ENCODE data around the gene APBA2. TPM values are rescaled to one million over a fixed set of nuclear protein-coding genes. Genes with fewer than 3 reads are reported as not detected.
"Not testable (repeated sequence)": the region's sequence is repeated elsewhere in the genome, so short reads cannot be mapped to it uniquely, and the experiment has no call there.

The APBA2 gene
- total RNA-seq, 1 experiment from 2014 or later: not detected

DNA sequence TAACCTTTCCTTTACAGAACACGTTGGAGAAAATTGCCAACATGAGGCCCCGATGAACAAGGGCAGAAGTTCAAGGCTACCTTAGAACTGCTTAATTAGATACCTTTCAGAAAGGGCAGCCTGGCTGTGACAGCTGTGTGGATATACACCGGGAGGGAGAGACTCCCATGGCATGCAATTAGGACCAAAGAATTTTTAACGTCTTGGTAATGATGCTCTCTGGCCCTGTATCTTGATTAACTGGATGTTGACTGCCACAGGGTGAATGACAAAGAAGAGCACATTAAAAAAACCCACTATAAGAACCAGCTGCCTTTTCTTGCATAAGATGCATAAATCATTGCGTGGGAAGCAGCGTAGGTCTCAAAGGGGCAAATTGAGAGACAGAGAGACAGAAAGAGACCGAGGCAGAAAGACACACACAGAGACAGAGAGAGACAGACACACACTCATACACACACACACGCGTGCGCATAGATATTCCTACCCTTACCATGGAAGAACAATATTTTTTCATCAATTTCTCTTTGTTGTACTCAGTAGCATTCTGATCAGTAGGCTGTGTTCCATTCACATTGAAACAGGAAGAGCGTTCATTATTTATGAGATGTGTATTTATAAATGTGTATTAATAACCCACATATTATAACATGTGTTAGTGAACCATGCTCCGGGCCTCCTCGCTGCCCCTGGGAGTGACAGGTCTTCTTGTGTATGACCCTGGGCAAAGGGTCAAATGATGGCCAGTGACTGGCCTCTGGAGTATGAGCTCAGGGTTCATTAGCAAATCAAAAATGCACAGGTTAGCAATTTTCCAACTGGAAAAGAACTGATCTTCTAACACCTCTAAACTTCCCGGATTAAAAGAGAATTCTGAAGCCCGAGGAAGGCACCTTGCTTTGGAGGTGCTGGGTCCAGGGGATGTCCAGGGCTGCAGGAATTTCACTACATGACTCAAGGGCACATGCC, 265.0 kb downstream of the APBA2 start:
- DNase-seq (ENCODE audit: low spot score): no peak

DNA sequence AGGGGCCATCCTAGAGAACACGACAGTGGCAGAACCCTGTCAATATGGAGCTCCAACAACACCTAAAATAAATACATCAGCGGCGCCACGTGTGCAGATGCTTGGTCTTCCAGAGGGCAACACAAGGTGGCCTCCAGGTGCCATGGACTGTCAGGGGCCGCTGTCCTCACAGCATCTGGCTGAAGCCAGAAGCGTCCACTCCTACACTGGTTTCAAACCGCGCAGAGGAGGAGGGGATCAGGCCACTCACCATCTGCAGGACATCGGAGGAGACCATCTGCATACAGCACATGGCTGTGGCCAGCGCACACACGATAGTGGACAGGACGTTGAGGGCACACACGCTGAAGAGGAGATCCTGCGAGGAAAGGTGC, 265.7 kb downstream of the APBA2 start:
- no peak for DNase-seq (ENCODE audit: low spot score)

DNA sequence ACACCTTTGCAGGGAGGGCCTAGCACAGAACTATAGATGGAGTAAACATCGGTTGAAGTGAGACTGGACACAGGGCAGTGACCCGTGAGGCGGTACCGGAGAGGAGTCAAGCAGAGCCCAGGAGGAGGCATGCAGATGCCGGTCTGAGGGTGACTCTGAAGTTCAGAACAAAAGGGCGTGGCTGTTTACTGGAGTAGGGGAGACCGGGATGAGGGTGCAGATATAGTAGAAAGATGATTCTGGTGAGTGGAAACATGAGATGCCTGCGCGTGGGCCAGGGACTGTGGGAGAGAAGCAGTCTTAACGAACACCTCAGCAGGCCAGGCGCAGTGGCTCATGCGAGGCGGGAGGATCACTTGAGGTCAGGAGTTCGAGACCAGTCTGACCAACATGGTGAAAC, 270.7 kb downstream of the APBA2 start:
- no peak for DNase-seq (ENCODE audit: low spot score)

DNA sequence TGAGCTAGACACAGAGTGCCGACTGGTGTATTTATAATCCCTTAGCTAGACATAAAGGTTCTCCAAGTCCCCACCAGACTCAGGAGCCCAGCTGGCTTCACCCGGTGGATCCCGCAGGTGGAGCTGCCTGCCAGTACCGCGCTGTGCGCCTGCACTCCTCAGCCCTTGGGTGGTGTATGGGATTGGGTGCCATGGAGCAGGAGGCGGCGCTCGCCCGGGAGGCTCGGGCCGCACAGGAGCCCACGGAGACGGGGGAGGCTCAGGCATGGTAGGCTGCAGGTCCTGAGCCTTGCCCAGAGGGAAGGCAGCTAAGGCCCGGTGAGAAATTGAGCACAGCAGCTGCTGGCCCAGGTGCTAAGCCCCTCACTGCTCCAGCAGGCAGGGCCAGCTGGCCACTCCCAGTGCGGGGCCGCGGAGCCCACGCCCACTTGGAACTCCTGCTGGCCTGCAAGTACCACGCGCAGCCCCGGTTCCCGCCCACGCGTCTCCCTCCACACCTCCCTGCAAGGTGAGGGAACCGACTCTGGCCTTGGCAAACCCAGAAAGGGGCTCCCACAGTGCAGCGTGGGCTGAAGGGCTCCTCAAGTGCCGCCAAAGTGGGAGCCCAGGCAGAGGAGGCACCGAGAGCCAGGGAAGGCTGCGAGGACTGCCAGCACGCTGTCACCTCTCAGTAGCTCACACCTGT, 274.1 kb downstream of the APBA2 start:
- DNase-seq (ENCODE audit: low spot score): no peak

DNA sequence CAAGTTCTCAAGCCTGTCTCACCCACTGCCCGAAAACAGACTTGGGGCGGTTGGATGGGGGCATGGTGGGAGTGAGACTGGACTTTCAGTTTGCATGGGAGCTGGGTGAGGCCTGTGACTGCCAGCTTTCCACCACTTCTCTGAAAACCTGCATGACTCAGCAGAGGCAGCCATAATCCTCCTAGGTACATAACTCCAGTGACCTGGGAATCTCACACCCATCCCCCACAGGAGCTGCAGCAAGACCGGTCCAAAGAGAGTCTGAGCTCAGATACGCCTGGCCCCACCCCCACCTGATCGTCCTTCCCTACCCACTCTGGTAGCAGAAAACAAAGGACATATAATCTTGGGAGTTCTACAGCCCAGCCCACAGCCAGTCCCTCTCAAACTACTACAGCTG, 276.6 kb downstream of the APBA2 start:
- DNase-seq (ENCODE audit: low spot score): no peak

DNA sequence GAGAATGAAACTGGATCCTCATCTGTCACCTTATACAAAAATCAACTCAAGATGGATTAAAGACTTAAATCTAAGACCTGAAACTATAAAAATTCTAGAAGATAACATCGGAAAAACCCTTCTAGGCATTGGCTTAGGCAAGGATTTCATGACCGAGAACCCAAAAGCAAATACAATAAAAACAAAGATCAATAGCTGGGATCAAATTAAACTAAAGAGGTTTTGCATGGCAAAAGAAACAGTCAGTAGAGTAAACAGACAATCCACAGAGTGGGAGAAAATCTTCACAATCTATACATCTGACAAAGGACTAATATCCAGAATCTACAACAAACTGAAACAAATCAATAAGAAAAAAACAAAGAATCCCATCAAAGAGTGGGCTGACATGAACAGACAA, 281.3 kb downstream of the APBA2 start:
- not testable (repeated sequence) for DNase-seq (ENCODE audit: low spot score)

Other genes with a start within 250 kb of the APBA2 start
- not detected in 2 replicates for gene GOLGA8M, start 173.6 kb upstream of the APBA2 start, total RNA-seq (2014; rRNA removed; shearing (Covaris generic))
- not detected in 2 replicates for gene GOLGA6L7, start 37.3 kb upstream of the APBA2 start, total RNA-seq (2014; rRNA removed; shearing (Covaris generic))